LoVo (cell line): ENCODE measurements around the gene CNKSR2.
"Not testable (repeated sequence)": the region's sequence is repeated elsewhere in the genome, so short reads cannot be mapped to it uniquely, and the experiment has no call there.

ENCODE experiments used
- DNase-seq: peaks from one replicate; pipeline ENCODE4 v3.0.0-alpha.2; 2016; ENCODE audit warnings: low spot score

CNKSR2 gene

DNA sequence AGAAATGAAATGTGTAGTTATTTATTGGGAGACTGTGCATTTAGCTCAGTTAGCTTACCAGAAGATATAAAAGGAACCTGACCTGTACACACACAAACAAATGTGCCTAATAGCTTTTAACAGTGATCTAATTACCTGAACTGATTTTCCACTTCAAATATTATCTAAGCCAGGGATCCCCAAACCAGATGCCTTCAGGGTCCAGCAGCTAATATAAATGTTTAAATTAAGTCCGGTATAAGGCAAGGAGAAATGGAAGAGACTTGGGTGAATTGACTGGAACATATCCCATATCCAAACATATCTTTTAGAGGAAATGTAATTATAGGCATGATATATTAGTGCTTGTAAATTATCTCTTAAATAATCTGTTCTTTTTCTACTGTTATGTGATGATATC lies 66.7 kb downstream of the CNKSR2 start:
- DNase-seq: no peak

DNA sequence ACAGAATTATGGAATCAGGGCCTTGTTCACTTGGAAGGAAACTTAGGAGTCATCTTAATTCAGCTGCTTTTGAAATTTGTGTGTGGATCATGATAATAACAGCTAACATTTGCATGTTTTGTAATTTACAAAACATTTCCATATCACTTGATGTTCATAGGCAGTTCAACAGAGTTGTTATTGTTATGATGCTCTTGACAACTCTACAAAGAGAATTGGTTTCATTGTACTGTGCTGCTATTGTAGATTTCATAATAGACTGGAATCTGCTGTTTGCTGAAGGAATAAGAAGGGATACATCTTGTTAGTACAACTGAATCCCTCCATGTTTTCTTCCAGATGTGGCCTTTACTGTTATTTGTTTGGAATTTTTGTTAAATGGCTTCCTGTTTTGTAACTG lies 83.5 kb downstream of the CNKSR2 start:
- no peak for DNase-seq

DNA sequence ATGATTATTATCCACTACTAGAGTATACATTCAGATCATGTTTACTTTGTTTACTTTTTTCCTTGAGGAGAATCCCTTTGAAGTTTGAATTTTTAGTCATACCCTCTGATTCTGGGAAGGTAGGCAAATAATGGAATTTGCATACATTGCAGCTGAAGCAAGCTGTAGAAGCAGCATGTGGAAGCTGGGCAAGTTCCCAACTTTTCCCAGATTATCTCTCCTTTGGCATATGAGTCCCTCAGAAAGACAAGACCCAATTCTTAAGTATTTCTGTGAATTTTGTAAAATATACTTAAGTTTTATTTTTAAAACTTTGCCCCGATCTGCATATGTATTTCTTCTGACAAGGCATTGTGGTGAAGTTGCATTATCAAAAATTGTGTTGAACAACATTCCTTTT lies 94.9 kb downstream of the CNKSR2 start:
- no peak for DNase-seq

DNA sequence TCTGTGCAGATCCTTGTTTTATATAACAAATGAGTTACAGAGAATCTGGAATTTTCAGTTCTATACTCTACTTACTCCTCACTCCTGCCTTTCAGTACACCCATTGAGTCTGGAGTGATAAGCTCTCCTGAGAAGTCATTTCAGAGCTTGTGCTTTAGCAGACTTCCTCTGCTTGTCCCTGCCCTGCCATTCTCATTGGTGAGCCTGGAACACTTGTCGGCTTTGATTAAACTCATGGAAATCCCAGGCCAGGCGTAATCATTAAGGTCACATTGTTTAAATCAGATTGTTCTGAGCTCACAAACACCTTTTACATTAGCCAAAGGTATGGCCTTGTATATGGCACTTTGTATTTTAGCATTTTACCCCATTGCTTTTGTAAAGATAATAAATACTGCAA lies 102.7 kb downstream of the CNKSR2 start:
- DNase-seq: no peak

DNA sequence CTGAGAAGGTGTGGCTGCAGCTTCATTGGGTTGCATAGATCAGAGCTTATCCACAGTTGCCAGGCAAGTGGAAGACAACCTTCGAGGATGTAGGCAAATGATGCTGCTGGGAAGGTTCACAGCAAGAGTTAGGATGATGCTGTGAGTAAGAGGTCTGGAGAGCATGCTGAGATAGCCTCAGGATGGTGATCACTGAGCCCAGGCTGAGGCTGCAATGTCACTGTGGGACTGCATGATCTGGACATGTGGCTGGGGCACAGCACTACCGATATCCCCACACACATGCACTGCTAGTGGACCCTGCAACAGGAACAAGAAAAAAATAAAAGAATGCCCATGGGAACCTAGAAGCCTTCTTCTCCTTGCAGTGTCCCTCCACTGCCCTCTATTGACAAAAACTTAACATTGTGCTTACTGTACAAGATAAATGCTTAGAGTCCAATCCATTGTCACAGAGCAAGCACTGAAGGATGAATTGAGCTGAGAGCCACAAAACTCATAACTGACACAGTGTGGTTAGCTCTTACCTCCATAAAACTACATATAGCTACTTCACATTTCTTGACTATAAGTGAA lies 105.6 kb downstream of the CNKSR2 start:
- peak; percentile 4 for DNase-seq

DNA sequence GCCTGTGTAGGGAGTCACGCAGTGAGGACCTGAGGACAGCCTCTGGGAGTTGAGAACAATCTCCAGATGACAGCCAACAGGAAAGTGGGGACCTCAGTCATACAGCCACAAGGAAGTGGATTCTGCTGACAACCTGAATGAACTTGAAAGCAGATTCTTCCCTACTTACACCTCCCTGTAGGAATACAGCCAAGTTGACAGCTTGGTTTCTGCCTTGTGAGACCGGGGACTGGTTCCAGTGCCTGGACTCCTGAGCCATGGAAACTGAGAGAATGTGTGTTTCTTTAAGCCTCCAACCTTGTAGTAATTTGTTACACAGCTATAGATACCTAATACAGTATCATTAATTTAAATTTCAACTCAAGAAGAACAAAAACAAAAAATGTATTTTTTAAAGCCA lies 107.5 kb downstream of the CNKSR2 start:
- DNase-seq: no peak

DNA sequence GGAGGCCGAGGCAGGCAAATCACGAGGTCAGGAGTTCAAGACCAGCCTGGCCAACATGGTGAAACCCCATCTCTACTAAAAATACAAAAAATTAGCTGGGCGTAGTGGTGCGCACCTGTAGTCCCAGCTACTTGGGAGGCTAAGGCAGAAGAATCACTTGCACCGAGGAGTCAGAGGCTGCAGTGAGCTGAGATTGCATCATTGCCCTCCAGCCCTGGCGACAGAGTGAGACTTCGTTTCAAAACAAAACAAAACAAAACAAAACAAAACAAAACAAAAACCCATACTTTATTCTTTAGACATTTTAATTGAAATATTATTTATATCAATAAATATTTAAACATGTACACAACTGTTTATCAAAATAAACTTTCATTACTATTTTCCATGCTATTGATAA lies 109.8 kb downstream of the CNKSR2 start:
- DNase-seq: not testable (repeated sequence)

DNA sequence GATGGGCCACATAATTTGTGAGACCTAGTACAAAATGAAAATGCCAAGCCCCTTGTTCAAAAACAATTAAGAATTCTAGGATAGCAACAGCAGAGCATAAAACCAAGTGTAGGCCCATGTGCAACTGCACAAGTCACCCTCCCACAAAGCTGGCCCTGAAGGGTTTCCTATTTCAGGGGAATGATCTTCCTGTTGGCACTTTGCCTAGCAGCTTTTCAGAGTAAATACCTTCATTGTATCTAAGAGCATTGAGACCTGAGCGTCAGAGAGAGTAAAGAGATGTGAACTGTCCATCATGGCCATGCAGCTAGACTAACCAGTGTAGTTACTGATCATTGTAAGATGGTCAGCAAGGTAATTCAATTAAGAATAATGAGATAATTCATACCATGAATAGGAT lies 113.6 kb downstream of the CNKSR2 start:
- DNase-seq: no peak

DNA sequence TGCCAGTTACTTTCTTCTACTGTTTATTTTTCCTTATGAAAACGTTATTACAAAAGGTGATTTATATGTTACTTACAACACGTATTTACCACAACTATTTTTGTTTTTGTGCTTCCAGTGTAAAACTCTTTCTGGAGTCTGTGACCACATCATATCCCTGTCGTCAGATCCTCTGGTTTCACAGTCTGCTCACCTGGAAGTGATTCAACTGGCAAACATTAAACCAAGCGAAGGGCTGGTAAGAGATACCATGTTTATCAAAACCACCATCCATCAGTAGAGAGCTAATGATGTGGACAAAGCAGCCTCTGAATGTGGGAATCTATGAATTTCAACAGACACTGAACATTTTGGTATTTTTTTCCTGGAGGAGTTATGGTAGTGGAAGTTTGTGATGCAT lies 116.1 kb downstream of the CNKSR2 start:
- no peak for DNase-seq

DNA sequence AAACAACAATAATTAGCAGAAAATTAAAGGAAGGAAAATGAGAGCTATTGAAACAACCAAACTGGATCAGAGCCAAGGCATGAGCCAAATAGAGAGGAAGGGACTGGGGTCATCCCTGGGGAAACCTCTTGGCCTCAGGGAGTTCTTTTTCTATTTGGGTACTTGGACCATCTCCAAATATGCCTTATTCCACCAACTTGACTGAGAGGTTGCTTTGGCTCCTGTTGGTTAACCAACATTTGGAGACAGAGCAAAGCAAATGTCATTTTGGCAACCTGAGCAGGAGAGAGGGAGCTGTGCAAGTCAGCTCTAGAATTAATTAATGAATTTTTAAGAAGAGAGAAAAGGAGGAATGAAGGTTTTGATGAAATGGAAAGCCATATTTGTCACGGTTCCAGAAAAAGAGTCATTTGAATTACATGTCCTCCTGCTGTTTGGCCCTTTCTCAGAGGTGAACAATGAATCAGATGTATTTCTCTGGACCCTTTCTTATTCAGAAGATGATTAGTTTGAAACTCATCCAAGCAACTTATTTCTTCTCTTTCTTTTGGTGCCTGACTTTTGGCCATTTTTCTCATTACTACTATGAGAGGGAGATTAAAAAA lies 119.1 kb downstream of the CNKSR2 start:
- no peak for DNase-seq

DNA sequence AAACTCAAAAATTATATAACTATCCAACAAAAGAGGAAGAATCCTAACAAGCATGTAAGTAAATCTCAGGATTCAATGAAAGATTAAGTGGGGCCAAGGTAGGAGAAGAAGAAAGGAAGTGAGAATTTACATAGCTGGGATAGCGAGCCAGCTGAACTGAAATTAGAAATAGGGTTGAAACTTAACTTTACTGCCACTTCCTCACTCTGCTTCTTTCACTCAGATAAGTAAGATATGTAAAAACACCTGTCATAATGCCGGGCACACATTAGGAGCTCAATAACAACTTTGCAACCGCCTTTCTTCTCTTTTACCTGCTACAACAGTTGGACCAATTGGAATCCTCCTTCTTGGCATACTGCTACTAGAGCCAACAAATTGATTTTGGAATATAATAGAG lies 129.4 kb downstream of the CNKSR2 start:
- no peak for DNase-seq

DNA sequence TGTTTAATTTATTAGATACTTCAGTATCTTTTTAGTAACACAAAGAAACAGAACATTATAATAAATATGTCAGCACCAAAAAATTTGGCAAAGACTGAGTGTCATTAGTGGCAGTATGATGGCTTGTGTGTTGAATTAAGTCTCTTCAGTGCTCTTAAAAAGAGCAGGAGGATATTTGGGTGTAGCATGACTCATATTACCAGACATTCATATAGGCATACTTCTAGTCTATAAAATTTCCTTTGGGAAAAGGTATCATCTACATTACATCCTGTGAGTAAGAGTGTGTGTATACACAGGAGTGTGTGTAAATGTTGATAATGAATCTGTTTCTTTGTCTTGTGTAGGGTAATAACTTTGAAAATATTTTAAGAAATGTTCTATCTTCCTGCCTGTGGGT lies 135.7 kb downstream of the CNKSR2 start:
- no peak for DNase-seq

DNA sequence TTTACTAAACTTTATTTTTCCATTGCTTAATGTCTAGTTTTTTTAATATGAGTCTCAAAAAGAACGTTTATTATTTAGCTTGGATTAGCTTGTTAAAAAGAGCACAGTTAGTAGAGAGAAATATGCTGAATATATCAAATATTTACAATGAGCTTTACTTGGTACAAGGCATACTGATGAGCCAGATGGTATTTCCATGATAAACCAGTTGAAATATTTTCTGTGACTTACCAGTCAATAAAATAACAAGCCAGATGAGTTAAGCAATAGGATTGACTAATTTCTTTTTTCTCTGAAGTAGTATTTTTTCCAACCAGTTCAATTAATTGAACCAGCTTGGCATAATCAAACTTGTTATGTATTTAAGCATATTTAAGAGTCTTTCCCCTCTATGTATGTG lies 149.8 kb downstream of the CNKSR2 start:
- DNase-seq: no peak

DNA sequence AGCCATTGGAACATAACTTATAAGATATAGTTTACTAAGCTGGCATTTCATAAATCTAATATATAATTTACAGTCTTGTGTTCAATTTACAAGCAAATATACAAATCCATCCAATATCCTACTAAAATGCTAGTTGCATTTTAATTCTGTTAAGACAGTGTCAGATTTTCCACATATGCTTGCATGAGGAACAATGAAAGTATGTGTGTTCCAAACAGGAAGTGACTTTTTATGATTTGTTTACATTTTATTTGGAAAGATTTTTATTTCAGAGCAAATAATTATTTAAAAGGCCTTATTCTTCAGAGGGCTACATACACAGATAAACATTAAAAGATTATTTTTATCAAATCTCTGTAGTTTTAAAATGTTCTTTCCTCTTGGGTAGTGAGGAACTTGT lies 153.9 kb downstream of the CNKSR2 start:
- no peak for DNase-seq

DNA sequence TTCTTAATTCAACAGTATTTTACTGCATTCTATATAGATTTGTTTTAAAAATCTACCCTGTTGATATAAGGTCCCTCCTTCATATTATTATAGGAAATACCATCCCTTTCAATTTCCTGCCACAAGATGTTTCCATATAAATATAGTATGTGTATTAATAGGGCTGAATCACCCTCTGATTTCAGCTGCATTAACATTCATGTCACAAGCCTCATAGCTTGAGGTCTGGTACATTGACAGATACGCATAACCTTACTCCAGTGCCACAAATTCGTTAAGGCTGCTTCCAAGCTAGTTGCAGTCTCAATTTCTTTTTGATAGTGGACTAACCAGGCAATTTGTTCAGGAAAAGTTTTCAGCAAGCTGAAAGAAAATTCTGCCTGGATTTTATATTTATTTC lies 155.6 kb downstream of the CNKSR2 start:
- no peak for DNase-seq

DNA sequence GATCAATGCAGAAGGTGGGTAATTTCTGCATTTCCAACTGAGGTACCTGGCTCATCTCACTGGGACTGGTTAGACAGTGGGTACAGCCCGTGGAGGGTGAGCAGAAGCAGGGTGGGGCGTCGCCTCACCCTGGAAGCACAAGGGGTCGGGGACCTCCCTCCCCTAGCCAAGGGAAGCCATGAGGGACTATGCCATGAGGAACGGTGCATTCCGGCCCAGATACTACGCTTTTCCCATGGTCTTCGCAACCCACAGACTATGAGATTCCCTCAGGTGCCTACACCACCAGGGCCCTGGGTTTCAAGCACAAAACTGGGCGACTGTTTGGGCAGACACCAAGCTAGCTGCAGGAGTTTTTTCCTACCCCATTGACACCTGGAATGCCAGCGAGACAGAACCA lies 170.4 kb downstream of the CNKSR2 start:
- not testable (repeated sequence) for DNase-seq

DNA sequence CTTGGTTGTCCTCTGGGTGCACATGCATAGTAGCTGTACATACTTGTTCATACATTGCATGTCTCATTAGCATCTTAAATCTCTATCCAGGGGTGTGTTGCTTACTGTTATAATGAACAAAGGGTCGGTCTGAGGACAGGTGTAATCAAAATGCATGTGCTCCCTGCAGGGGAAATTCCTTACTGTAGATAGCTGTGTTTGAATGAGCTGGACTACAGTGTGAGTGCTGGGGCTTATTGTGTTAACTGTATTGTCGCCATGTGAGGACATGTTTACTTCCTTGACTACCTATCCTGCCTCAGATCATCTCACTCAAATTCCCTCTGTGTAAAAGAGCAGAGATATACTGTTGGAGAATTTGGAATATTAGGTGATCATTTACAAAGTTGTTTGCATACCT lies 185.2 kb downstream of the CNKSR2 start:
- DNase-seq: no peak

DNA sequence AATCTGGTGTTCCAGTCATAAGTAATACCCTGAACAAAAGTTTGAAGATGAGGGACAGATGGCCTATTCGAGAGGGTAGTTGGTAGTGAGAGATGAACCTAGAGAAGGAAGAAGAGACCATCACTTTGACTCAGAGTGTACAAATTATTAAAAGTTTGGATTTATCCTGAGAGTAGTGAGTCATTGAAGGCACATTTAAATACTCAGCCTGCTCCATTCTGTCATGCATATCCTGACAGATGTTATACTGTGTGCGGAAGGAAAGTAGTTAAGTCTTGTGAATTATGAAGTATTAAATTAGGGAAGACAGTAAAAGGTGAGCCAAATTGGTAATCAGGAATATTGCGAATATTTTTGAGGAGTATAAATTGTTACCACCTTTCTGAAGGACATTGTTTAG lies 190.8 kb downstream of the CNKSR2 start:
- no peak for DNase-seq

DNA sequence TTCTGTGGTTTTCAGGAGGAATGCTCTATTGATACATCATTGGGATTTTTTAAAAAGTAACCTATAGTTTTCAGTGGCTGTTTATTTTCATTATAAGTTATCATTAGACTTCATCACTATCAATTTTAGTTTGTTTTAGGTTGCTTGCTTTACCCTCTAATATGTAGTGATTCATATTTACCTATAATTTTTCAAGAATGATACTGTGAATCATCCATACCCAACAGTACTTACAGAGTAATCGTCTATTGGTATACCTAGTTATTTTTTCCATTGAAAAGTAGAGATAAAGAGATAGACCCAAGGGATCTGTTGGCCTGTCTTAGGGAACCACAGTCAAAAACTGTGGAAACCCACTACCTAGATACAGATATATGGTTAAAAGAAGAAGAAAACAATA lies 200.6 kb downstream of the CNKSR2 start:
- no peak for DNase-seq

DNA sequence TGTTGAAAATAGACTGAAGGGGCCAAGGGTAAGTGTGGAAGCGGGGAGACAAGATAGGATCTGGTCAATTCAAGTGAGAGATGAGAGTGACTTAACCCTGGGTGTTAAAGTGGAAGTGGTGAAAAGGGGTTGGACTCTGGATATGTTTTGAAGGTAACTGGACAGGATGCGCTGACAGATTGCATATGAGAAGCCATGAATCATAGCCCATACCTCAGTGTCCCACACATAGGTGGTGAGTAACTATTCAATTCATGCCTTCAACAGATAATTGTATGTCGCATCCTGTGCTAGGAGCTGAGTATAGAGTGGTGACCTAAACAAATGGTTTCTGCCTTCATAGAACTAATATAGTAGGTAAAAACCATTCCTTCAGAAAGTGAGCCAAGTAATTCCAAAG lies 207.3 kb downstream of the CNKSR2 start:
- DNase-seq: no peak

DNA sequence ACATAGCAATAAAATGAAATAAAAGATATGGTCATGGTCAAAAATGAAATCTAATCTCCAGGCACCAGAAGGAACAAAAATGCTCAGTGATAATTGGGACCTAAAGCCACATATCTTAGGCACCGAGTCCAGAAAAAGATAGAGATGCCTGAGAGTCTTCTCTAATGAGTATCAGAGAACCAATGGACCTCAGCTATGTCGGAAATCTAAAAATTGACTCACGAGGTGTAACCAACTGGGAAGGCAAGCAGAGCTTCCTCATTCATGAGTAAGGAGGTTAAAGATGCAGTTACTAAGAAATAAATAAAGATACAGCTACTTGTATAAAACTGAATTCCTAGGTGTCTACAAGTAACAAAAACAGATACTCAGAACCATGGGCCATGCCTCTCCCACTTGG lies 211.8 kb downstream of the CNKSR2 start:
- DNase-seq: no peak

DNA sequence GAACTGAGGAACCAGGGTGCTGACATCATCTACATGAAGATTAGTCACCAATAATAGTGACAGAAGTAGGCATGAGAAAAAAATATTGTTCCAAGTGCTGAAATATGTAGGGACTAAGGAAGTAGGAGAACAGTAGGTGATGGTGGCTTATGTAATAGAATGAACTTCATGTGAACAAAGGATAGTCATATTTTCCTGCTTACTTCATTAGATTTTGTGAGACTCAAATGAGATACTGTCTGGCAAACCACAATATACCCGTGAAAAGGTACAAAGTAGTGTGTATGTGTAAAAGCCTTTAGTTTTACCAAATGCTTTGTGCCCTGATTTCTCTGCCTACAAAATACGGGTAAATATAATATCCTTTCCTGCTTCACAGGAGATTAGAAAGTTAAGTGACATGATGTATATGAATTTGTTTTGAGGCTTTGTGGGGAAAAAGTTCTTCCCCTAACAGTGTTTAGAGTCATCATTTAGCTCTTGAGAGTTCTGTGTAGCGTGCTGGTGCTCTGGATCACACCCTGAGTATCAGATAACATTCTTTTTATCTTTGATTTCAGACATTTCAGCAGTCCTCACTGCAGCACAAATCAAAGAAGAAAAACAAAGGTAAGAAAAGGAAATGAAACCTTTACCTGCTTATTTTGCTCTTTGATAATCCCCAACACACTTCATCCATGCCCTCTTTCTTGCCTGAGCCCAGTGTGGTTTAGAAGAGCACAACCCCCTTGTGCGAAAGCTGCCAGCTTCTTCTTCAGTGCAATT lies 216.0 kb downstream of the CNKSR2 start:
- no peak for DNase-seq

DNA sequence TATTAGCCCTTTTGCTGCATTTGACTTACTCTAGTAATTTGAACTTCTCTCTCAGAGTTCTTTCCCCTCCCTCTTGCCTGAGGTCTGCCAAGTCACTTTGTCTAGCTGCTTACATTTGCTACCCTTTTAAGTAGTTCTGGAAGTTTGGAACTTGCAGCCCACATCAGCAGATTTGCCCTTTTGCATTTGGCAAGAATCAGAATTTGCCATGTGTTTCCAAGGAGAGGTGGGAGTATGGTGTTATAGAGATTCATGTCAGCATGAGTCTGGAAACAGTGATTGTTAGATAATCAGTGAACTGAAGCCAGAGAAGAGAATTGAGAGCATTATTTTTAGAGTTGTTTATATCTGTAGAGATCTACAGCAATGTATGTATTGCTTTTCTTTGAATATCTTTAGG lies 231.8 kb downstream of the CNKSR2 start:
- no peak for DNase-seq

DNA sequence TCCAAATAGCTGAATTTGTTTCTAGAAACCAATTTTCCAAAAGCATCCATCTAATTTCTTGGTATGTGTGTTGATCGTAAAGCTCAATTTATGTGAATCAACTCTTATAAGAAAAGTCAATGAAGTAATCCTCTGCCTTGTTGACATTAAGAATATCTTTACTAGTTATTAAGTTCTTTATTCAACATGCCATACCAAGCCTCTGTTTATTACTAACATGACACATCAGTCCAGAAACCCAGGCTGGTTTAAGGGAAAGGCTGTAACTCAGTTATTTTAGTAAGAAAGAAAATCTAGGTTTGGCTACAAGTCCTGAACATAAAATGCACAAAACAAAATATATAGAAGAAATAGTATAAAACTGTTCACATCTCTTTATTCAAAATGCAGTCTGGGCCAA lies 235.9 kb downstream of the CNKSR2 start:
- DNase-seq: no peak
